Stimulated activated CD4-positive, alpha-beta T cell treated with anti-CD3 and anti-CD28 coated beads, TNF-alpha, amount 100 ng/mL, for 4 hours (primary cell): ENCODE measurements around the gene ST3GAL3.

ENCODE experiments used
- DNase-seq, 3 experiments: peaks; one replicate each; pipeline ENCODE4 v3.0.0-alpha.2; 2020; ENCODE audit warnings: low read depth in 3 of 3

ST3GAL3 gene

GRCh38 chr1:43850591-43851233 lies 143.4 kb downstream of the ST3GAL3 start:
- no peak for DNase-seq

GRCh38 chr1:43851561-43852338 lies 144.4 kb downstream of the ST3GAL3 start:
- no peak for DNase-seq

- DNase-seq: no peak
Measured at GRCh38 chr1:43853161-43853921, 146.0 kb downstream of the ST3GAL3 start.

GRCh38 chr1:43854473-43854872 lies 147.1 kb downstream of the ST3GAL3 start:
- no peak for DNase-seq

- no peak for DNase-seq
Measured at GRCh38 chr1:43856188-43856587, 148.9 kb downstream of the ST3GAL3 start.

GRCh38 chr1:43857163-43857562 lies 149.8 kb downstream of the ST3GAL3 start:
- no peak for DNase-seq

- no peak for DNase-seq
Measured at GRCh38 chr1:43858324-43858723, 151.0 kb downstream of the ST3GAL3 start.

GRCh38 chr1:43861337-43861736 lies 154.0 kb downstream of the ST3GAL3 start:
- DNase-seq: no peak

- no peak for DNase-seq
Measured at GRCh38 chr1:43861988-43862735, 154.8 kb downstream of the ST3GAL3 start.

- DNase-seq: no peak
Measured at GRCh38 chr1:43864111-43865045, 157.0 kb downstream of the ST3GAL3 start.

GRCh38 chr1:43866201-43866600 lies 158.9 kb downstream of the ST3GAL3 start:
- DNase-seq: no peak

- DNase-seq: no peak
Measured at GRCh38 chr1:43867976-43868740, 160.8 kb downstream of the ST3GAL3 start.

- DNase-seq: no peak
Measured at GRCh38 chr1:43868741-43869067, 161.4 kb downstream of the ST3GAL3 start.

GRCh38 chr1:43870306-43870705 lies 163.0 kb downstream of the ST3GAL3 start:
- no peak for DNase-seq

- no peak for DNase-seq
Measured at GRCh38 chr1:43871181-43871910, 164.0 kb downstream of the ST3GAL3 start.

GRCh38 chr1:43872280-43872679 lies 164.9 kb downstream of the ST3GAL3 start:
- DNase-seq: no peak

- DNase-seq: no peak
Measured at GRCh38 chr1:43873851-43874250, 166.5 kb downstream of the ST3GAL3 start.

- DNase-seq: no peak
Measured at GRCh38 chr1:43874716-43875115, 167.4 kb downstream of the ST3GAL3 start.

- DNase-seq: no peak
Measured at GRCh38 chr1:43875331-43875730, 168.0 kb downstream of the ST3GAL3 start.
